GM23248 (cell line): ENCODE results near the gene TSPAN17. TPM values are rescaled to one million over a fixed set of nuclear protein-coding genes. Genes with fewer than 3 reads are reported as not detected.
"Not testable (repeated sequence)": the region's sequence is repeated elsewhere in the genome, so short reads cannot be mapped to it uniquely, and the experiment has no call there.

Experiments used
- DNase-seq: peaks from one replicate; pipeline ENCODE4 v3.0.0-alpha.2; 2015
- H2AFZ ChIP-seq: fragments of 200-600 bp; sonication (generic); 2 replicates; pipeline ENCODE4 v1.6.1; 2016; ENCODE audit warnings: antibody characterized with exemption
- H3F3A ChIP-seq: fragments of 200-600 bp; sonication (generic); 2 replicates; pipeline ENCODE4 v1.6.1; 2016; ENCODE audit warnings: mild to moderate bottlenecking, antibody characterized with exemption, mixed run types; ENCODE audit not compliant: insufficient read depth
- H3K27ac ChIP-seq: fragments of 200-600 bp; sonication (generic); 2 replicates; pipeline ENCODE4 v1.5.1; 2016; ENCODE audit warnings: mild to moderate bottlenecking
- H3K27me3 ChIP-seq: fragments of 200-600 bp; sonication (generic); replicated peaks from 2 replicates; pipeline ENCODE4 v1.6.1; 2016; ENCODE audit warnings: mild to moderate bottlenecking; ENCODE audit not compliant: insufficient read depth
- H3K36me3 ChIP-seq: fragments of 200-600 bp; sonication (generic); 2 replicates; pipeline ENCODE4 v1.6.1; 2016; ENCODE audit warnings: low read depth, mild to moderate bottlenecking
- H3K4me1 ChIP-seq: fragments of 200-600 bp; sonication (generic); 2 replicates; pipeline ENCODE4 v1.6.1; 2016; ENCODE audit warnings: mild to moderate bottlenecking; ENCODE audit not compliant: insufficient read depth
- H3K4me2 ChIP-seq: fragments of 200-600 bp; sonication (generic); one replicate; pipeline ENCODE4 v1.6.1; 2016; ENCODE audit warnings: mild to moderate bottlenecking; ENCODE audit not compliant: unreplicated experiment
- H3K4me3 ChIP-seq: fragments of 200-600 bp; sonication (generic); 2 replicates; pipeline ENCODE4 v1.5.1; 2016; ENCODE audit warnings: mild to moderate bottlenecking
- H3K79me2 ChIP-seq: fragments of 200-600 bp; sonication (generic); 2 replicates; pipeline ENCODE4 v1.6.1; 2016; ENCODE audit warnings: mild to moderate bottlenecking; ENCODE audit not compliant: insufficient read depth
- H3K9ac ChIP-seq: fragments of 200-600 bp; sonication (generic); 2 replicates; pipeline ENCODE4 v1.6.1; 2016; ENCODE audit warnings: mild to moderate bottlenecking
- H3K9me2 ChIP-seq: fragments of 200-600 bp; sonication (generic); 2 replicates; pipeline ENCODE4 v1.6.1; 2016; ENCODE audit warnings: mixed run types, mild to moderate bottlenecking, moderate library complexity; ENCODE audit not compliant: insufficient read depth
- H3K9me3 ChIP-seq: fragments of 200-600 bp; sonication (generic); one replicate; pipeline ENCODE4 v1.6.1; 2017; ENCODE audit warnings: low read depth
- H4K20me1 ChIP-seq: fragments of 200-600 bp; sonication (generic); 2 replicates; pipeline ENCODE4 v1.6.0; 2016; ENCODE audit not compliant: insufficient read depth
- EZH2 ChIP-seq: fragments of 200-600 bp; sonication (generic); IDR thresholded peaks from 2 replicates; pipeline ENCODE4 v1.6.1; 2018; ENCODE audit warnings: antibody characterized with exemption, mild to moderate bottlenecking; ENCODE audit not compliant: insufficient read depth, poor library complexity, severe bottlenecking
- EZH2phosphoT487 ChIP-seq: fragments of 200-600 bp; sonication (generic); IDR thresholded peaks from 2 replicates; pipeline ENCODE4 v1.6.1; 2018; ENCODE audit warnings: antibody characterized with exemption, moderate library complexity, mild to moderate bottlenecking, low read depth; ENCODE audit not compliant: insufficient read depth
- WGBS, 2 experiments: methylation state at CpG; one replicate each; pipeline ENCODE4 v1.1.6; 2015 to 2017; ENCODE audit warnings: low lambda C conversion rate in 2 of 2, low coverage in 1 of 2; ENCODE audit errors: missing lambda C conversion rate in 2 of 2; 5-methylcytosine and 5-hydroxymethylcytosine counted together
- in situ Hi-C: fragments of 300-500 bp; cut with MboI; formaldehyde crosslinking; loops from 2 replicates; pipeline ENCODE4 v1.15.0; 2020
- polyA plus RNA-seq: library from polyadenylated mRNA; unstranded; fragments of >200 nt; fragmentation: Nextera tagmentation; extraction: Ambion mirVana; gene quantifications from 2 replicates; pipeline ENCODE4 v1.2.1, GENCODE V29; 2016
- total RNA-seq: library from RNA; depleted of rRNA; stranded (reverse); fragments of >200 nt; shearing (Covaris generic); gene quantifications from 2 replicates; pipeline ENCODE4 v1.2.3, GENCODE V29; 2014

Gene TSPAN17
- total and polyA plus RNA-seq, 2 experiments from 2014 or later = 29.9 to 41.2 TPM

GRCh38 chr5:176697267-176697933 lies 50.1 kb downstream of the TSPAN17 start:
- no peak for DNase-seq
- in situ Hi-C loops = no loop called here
- WGBS, 2 experiments = 74 to 79% methylated on average over 10 of the region's 10 CpGs

GRCh38 chr5:176697934-176698538 lies 50.8 kb downstream of the TSPAN17 start:
- H2AFZ ChIP-seq = no peak overlapping the region
- TF ChIP-seq EZH2 (no peak), EZH2phosphoT487 (no peak)
- H3K4me2 ChIP-seq = no peak overlapping the region
- H3K27ac ChIP-seq = no peak overlapping the region
- H3K36me3 ChIP-seq = no peaks in the 10 kb centered on the region
- 66 to 68% methylated on average over 9 of the region's 9 CpGs for WGBS, 2 experiments
- peaks cover 46% of the 10 kb centered on the region for H3K27me3 ChIP-seq
- no peak for DNase-seq
- H3K4me1 ChIP-seq = no peaks in the 10 kb centered on the region
- no peak overlapping the region for H3K9ac ChIP-seq
- in situ Hi-C loops = no loop called here
- H3K4me3 ChIP-seq = no peak overlapping the region
- no peaks in the 10 kb centered on the region for H3K9me3 ChIP-seq
- H3K79me2 ChIP-seq = no peaks in the 10 kb centered on the region
- H3K9me2 ChIP-seq = no peaks in the 10 kb centered on the region
- H4K20me1 ChIP-seq = no peaks in the 10 kb centered on the region
- no peaks in the 10 kb centered on the region for H3F3A ChIP-seq

More at GRCh38 chr5:176697267-176697933, 50.1 kb downstream of the TSPAN17 start:
- H4K20me1 ChIP-seq = no peaks in the 10 kb centered on the region
- TF ChIP-seq EZH2phosphoT487 (no peak), EZH2 (no peak)
- no peaks in the 10 kb centered on the region for H3K9me2 ChIP-seq
- H3K4me1 ChIP-seq = no peaks in the 10 kb centered on the region
- H3K9me3 ChIP-seq = no peaks in the 10 kb centered on the region
- no peak overlapping the region for H3K4me3 ChIP-seq
- H2AFZ ChIP-seq = no peak overlapping the region
- H3K27me3 ChIP-seq = peaks cover 49% of the 10 kb centered on the region
- H3F3A ChIP-seq = no peaks in the 10 kb centered on the region
- no peak overlapping the region for H3K4me2 ChIP-seq
- H3K9ac ChIP-seq = no peak overlapping the region
- H3K36me3 ChIP-seq = no peaks in the 10 kb centered on the region
- H3K27ac ChIP-seq = no peak overlapping the region
- no peaks in the 10 kb centered on the region for H3K79me2 ChIP-seq

- H3K36me3 ChIP-seq = not testable (repeated sequence)
Measured at GRCh38 chr5:176699446-176699845, 52.2 kb downstream of the TSPAN17 start.

GRCh38 chr5:176700239-176700847 lies 53.1 kb downstream of the TSPAN17 start:
- Histone ChIP-seq H3K27me3 (peaks cover 28% of the 10 kb centered on the region), H4K20me1 (no peaks in the 10 kb centered on the region), H3K27ac (no peak overlapping the region), H2AFZ (no peak overlapping the region), H3K9me2 (no peaks in the 10 kb centered on the region), H3K36me3 (no peaks in the 10 kb centered on the region), H3K4me2 (no peak overlapping the region), H3F3A (no peaks in the 10 kb centered on the region), H3K4me1 (no peaks in the 10 kb centered on the region), H3K9ac (no peak overlapping the region), H3K79me2 (no peaks in the 10 kb centered on the region), H3K4me3 (no peak overlapping the region), H3K9me3 (no peaks in the 10 kb centered on the region)
- 19 to 27% methylated on average over 12 to 16 of the region's 16 CpGs for WGBS, 2 experiments
- no peak for DNase-seq
- TF ChIP-seq EZH2phosphoT487 (no peak), EZH2 (no peak)
- in situ Hi-C loops = no loop called here

More at GRCh38 chr5:176699446-176699845, 52.2 kb downstream of the TSPAN17 start:
- H4K20me1 ChIP-seq, H3K27ac ChIP-seq, H3K79me2 ChIP-seq, H3K9me3 ChIP-seq, H3K4me3 ChIP-seq, H3K9ac ChIP-seq, H3K9me2 ChIP-seq, DNase-seq, in situ Hi-C loops, H3F3A ChIP-seq, H3K4me1 ChIP-seq, H2AFZ ChIP-seq, H3K4me2 ChIP-seq: not testable (repeated sequence)
- peaks cover 32% of the 10 kb centered on the region for H3K27me3 ChIP-seq
- WGBS, 2 experiments = 76 to 78% methylated on average over 5 of the region's 5 CpGs
